Neural crest cell (in vitro differentiated cells): ENCODE results near the gene KCNQ1OT1. TPM values are rescaled to one million over a fixed set of nuclear protein-coding genes. Genes with fewer than 3 reads are reported as not detected.

ENCODE experiments used
- DNase-seq: peaks from one replicate; pipeline ENCODE4 v3.0.0; 2021; ENCODE audit warnings: low read depth, mixed read lengths, low spot score
- H3K27ac Mint-ChIP-seq: one replicate; pipeline ENCODE4 v1.8.0; 2021; ENCODE audit warnings: mild to moderate bottlenecking, mixed read lengths; ENCODE audit not compliant: unreplicated experiment
- H3K27me3 Mint-ChIP-seq: 2 replicates; pipeline ENCODE4 v1.8.0; 2021; ENCODE audit warnings: low read depth, mild to moderate bottlenecking, mixed read lengths
- H3K36me3 Mint-ChIP-seq: 2 replicates; pipeline ENCODE4 v1.8.0; 2021; ENCODE audit warnings: low read depth, mild to moderate bottlenecking, mixed read lengths
- H3K4me1 Mint-ChIP-seq: 2 replicates; pipeline ENCODE4 v1.8.0; 2021; ENCODE audit warnings: mixed read lengths
- H3K4me3 Mint-ChIP-seq: one replicate; pipeline ENCODE4 v1.8.0; 2021; ENCODE audit warnings: mild to moderate bottlenecking, mixed read lengths
- H3K9me3 Mint-ChIP-seq: 2 replicates; pipeline ENCODE4 v1.8.0; 2021; ENCODE audit warnings: mixed read lengths
- CTCF ChIP-seq: fragments of 200-600 bp; sonication (generic); conservative IDR thresholded peaks from 2 replicates; pipeline ENCODE4 v1.5.0; 2021; ENCODE audit warnings: antibody characterized with exemption, mild to moderate bottlenecking
- total RNA-seq: library from RNA; stranded (reverse); gene quantifications from 2 replicates; pipeline ENCODE4 v1.2.1, GENCODE V29; 2021

KCNQ1OT1 gene
- total RNA-seq, 1 donor from 2014 or later, result 2.3 TPM

- Mint-ChIP-seq H3K9me3 (no peaks in the 10 kb centered on the region), H3K4me1 (peaks cover 69% of the 10 kb centered on the region), H3K4me3 (no peak overlapping the region), H3K27ac (no peak overlapping the region), H3K36me3 (no peaks in the 10 kb centered on the region), H3K27me3 (peaks cover 6% of the 10 kb centered on the region)
- TF ChIP-seq CTCF, result no peak
- no peak for DNase-seq
Observed at GRCh38 chr11:2696455-2696854, 3.3 kb downstream of the KCNQ1OT1 start.

- H3K9me3 Mint-ChIP-seq, result no peaks in the 10 kb centered on the region
- peaks cover 6% of the 10 kb centered on the region for H3K27me3 Mint-ChIP-seq
- H3K27ac Mint-ChIP-seq, result no peak overlapping the region
- peaks cover 71% of the 10 kb centered on the region for H3K4me1 Mint-ChIP-seq
- no peaks in the 10 kb centered on the region for H3K36me3 Mint-ChIP-seq
- no peak for DNase-seq
- no peak overlapping the region for H3K4me3 Mint-ChIP-seq
- TF ChIP-seq CTCF, result no peak
Observed at GRCh38 chr11:2694995-2695939, 4.5 kb downstream of the KCNQ1OT1 start.

GRCh38 chr11:2694495-2694894 is 5.3 kb downstream of the KCNQ1OT1 start:
- Mint-ChIP-seq H3K4me1 (peaks cover 76% of the 10 kb centered on the region), H3K27ac (no peak overlapping the region), H3K27me3 (peaks cover 6% of the 10 kb centered on the region), H3K4me3 (no peak overlapping the region), H3K9me3 (no peaks in the 10 kb centered on the region), H3K36me3 (no peaks in the 10 kb centered on the region)
- DNase-seq, result no peak
- TF ChIP-seq CTCF, result no peak

GRCh38 chr11:2693271-2694261 is 6.2 kb downstream of the KCNQ1OT1 start:
- H3K4me3 Mint-ChIP-seq, result peak overlapping the region; percentile 19
- H3K4me1 Mint-ChIP-seq, result peaks cover 75% of the 10 kb centered on the region
- TF ChIP-seq CTCF, result no peak
- DNase-seq, result no peak
- no peak overlapping the region for H3K27ac Mint-ChIP-seq
- peaks cover 5% of the 10 kb centered on the region for H3K27me3 Mint-ChIP-seq
- no peaks in the 10 kb centered on the region for H3K9me3 Mint-ChIP-seq
- H3K36me3 Mint-ChIP-seq, result no peaks in the 10 kb centered on the region
